DND-41 (cell line): ENCODE results near the gene FBLN5.

Source experiments
- EZH2 ChIP-seq: IDR thresholded peaks from 3 replicates; pipeline ENCODE4 v1.6.1; 2012; ENCODE audit warnings: borderline replicate concordance, low read depth, mild to moderate bottlenecking, moderate library complexity, low read length, inconsistent platforms; ENCODE audit not compliant: severe bottlenecking
- TF ChIP-seq, protein P1 (sequence below): IDR thresholded peaks from 2 replicates; pipeline ENCODE4 v1.5.1; 2012; ENCODE audit warnings: borderline replicate concordance, low read length, moderate library complexity, mild to moderate bottlenecking; ENCODE audit not compliant: poor library complexity, severe bottlenecking; ENCODE audit errors: extremely low read depth

DNA sequence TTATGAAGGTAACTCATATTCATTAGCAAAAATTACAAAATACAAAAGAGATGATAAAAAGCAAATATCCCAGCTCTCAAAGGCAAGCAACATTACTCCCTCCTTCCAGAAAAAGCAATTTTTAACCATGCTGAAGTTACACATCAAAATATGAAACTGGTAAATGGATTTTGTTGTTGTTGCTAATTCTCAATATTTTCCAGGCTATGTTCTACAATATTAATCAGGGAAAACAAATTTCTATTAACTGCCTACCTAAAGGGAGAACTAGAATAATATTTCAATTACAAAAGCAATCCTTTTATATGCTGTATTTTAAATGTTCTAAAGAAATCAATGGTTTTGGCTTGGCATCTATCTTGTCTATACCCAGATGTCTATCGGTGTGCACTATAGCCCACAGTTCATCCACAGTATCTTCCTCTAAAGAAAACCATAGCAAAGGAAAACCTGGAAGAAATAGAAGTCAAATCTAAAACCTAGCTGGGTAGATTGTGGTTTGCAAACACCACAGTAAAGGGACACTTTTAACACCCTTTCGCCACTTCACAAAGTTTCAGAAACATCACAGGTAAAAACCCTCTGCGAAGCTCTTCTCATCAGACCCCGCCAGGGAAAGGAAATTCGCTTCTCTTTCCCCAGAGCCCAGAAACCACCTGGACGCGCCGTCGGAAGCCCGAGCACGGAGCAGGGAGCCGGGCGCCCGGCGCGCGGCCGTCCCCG, 112.1 kb downstream of the FBLN5 start:
- TF ChIP-seq, protein P1, sequence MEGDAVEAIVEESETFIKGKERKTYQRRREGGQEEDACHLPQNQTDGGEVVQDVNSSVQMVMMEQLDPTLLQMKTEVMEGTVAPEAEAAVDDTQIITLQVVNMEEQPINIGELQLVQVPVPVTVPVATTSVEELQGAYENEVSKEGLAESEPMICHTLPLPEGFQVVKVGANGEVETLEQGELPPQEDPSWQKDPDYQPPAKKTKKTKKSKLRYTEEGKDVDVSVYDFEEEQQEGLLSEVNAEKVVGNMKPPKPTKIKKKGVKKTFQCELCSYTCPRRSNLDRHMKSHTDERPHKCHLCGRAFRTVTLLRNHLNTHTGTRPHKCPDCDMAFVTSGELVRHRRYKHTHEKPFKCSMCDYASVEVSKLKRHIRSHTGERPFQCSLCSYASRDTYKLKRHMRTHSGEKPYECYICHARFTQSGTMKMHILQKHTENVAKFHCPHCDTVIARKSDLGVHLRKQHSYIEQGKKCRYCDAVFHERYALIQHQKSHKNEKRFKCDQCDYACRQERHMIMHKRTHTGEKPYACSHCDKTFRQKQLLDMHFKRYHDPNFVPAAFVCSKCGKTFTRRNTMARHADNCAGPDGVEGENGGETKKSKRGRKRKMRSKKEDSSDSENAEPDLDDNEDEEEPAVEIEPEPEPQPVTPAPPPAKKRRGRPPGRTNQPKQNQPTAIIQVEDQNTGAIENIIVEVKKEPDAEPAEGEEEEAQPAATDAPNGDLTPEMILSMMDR, result no peak
- TF ChIP-seq EZH2, result no peak
